Right lobe of liver (tissue), 4 donors: Measurements from ENCODE around the gene HNMT.

Experiments
- POLR2A ChIP-seq: fragments of 450-650 bp; IDR thresholded peaks from one replicate; pipeline ENCODE4 v1.6.1; 2017; ENCODE audit warnings: antibody characterized with exemption, mild to moderate bottlenecking
- TF ChIP-seq, protein P1 (sequence below), 4 donors: fragments of 200-600 bp in 3 of 4; fragments of 450-650 bp in 1 of 4; IDR thresholded peaks; one replicate each; pipeline versions ENCODE4 v1.5.1 to v1.8.0; 2016 to 2022; ENCODE audit warnings: antibody characterized with exemption in 4 of 4, mild to moderate bottlenecking in 2 of 4
- donor health status: DM: no; HTN: no; CAD: no.
- donor health status: DM: no; HTN: no; CAD: no.
- donor health status: DM: no; HTN: yes; CAD: no.

DNA sequence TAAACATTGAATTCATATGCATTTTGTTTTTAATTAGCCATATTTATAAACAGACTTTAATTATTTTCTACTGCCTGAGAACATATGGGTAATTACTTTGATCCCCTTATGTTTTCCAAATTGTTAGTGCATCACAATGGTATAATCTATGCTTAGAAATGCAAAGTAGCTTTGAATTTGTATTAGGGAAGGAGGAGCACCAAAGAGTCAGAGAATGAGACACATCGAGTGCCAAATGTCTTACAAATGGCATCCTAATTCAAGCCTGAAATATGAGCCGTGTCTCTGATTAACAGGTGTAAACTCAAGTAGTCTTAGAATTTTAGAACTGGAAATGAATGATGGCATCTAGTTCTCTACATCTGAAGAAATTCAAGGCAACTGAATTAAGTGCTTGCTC lies 8.7 kb upstream of the HNMT start:
- TF ChIP-seq, protein P1, sequence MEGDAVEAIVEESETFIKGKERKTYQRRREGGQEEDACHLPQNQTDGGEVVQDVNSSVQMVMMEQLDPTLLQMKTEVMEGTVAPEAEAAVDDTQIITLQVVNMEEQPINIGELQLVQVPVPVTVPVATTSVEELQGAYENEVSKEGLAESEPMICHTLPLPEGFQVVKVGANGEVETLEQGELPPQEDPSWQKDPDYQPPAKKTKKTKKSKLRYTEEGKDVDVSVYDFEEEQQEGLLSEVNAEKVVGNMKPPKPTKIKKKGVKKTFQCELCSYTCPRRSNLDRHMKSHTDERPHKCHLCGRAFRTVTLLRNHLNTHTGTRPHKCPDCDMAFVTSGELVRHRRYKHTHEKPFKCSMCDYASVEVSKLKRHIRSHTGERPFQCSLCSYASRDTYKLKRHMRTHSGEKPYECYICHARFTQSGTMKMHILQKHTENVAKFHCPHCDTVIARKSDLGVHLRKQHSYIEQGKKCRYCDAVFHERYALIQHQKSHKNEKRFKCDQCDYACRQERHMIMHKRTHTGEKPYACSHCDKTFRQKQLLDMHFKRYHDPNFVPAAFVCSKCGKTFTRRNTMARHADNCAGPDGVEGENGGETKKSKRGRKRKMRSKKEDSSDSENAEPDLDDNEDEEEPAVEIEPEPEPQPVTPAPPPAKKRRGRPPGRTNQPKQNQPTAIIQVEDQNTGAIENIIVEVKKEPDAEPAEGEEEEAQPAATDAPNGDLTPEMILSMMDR (IDR thresholded peaks at IDR 0.05), result no peak
- TF ChIP-seq POLR2A, result no peak
